ENCODE measurements around the gene TMEM219.

Gene TMEM219

GRCh38 chr16:29983420-29984136, 21.7 kb downstream of the TMEM219 start:
- DNase-seq = no peak

GRCh38 chr16:29984137-29984763, 22.4 kb downstream of the TMEM219 start:
- DNase-seq = peak; percentile 56

- no peak for DNase-seq
Observed at GRCh38 chr16:29984764-29985147, 22.9 kb downstream of the TMEM219 start.

- DNase-seq = no peak
Observed at GRCh38 chr16:29985271-29985811, 23.5 kb downstream of the TMEM219 start.

- DNase-seq = no peak
Observed at GRCh38 chr16:29986231-29986630, 24.4 kb downstream of the TMEM219 start.

GRCh38 chr16:29986931-29987330, 25.1 kb downstream of the TMEM219 start:
- DNase-seq = no peak

GRCh38 chr16:29987371-29988085, 25.6 kb downstream of the TMEM219 start:
- no peak for DNase-seq

- no peak for DNase-seq
Observed at GRCh38 chr16:29988346-29989075, 26.6 kb downstream of the TMEM219 start.

GRCh38 chr16:29989111-29989858, 27.4 kb downstream of the TMEM219 start:
- DNase-seq = no peak

- no peak for DNase-seq
Observed at GRCh38 chr16:29990034-29990433, 28.2 kb downstream of the TMEM219 start.

GRCh38 chr16:29990883-29991570, 29.1 kb downstream of the TMEM219 start:
- DNase-seq = no peak

- DNase-seq = no peak
Observed at GRCh38 chr16:29991571-29991904, 29.7 kb downstream of the TMEM219 start.

GRCh38 chr16:29992344-29992967, 30.6 kb downstream of the TMEM219 start:
- DNase-seq = no peak

- DNase-seq = no peak
Observed at GRCh38 chr16:29993191-29993902, 31.5 kb downstream of the TMEM219 start.

- DNase-seq = no peak
Observed at GRCh38 chr16:29993903-29994599, 32.2 kb downstream of the TMEM219 start.

- peak; percentile 64 for DNase-seq
Observed at GRCh38 chr16:29994600-29995323, 32.9 kb downstream of the TMEM219 start.

GRCh38 chr16:29995324-29995910, 33.5 kb downstream of the TMEM219 start, which contains the start of gene HIRIP3:
HIRIP3 (minus strand) TSS chr16:29995617; CDS start chr16:29995605, 12 bp downstream.
- DNase-seq = peak; percentile 87

GRCh38 chr16:29995911-29996765, 34.3 kb downstream of the TMEM219 start, which contains the start of gene INO80E:
INO80E (plus strand) TSS chr16:29996241; CDS start chr16:29996311, 70 bp downstream.
- DNase-seq = peak; percentile 86
